ENCODE data around the gene ZEB2.

Gene ZEB2

GRCh38 chr2:144412709-144413108, 107.2 kb downstream of the ZEB2 start:
- no peaks in the 10 kb centered on the region for H3F3A ChIP-seq (ENCODE audit: insufficient read depth)
- no peak overlapping the region for H3K4me2 ChIP-seq (ENCODE audit: low read depth, low read length, poor library complexity, severe bottlenecking)
- no peak overlapping the region for H3K27ac ChIP-seq (ENCODE audit: low read depth, low read length)
- H3K79me2 ChIP-seq (ENCODE audit: insufficient read depth, low read length): no peaks in the 10 kb centered on the region
- H2AFZ ChIP-seq (ENCODE audit: low read depth, low read length, severe bottlenecking): no peak overlapping the region
- no peaks in the 10 kb centered on the region for H3K36me3 ChIP-seq (ENCODE audit: low read length)
- no peak overlapping the region for H3K9ac ChIP-seq (ENCODE audit: low read length)
- no peaks in the 10 kb centered on the region for H3K27me3 ChIP-seq (ENCODE audit: low read length)
- H3K9me3 ChIP-seq (ENCODE audit: insufficient read depth, low read length): no peaks in the 10 kb centered on the region
- H4K20me1 ChIP-seq (ENCODE audit: low read depth, low read length): no peaks in the 10 kb centered on the region
- H3K9me2 ChIP-seq (replicated peaks; ENCODE audit: insufficient read depth, low read length): no peaks in the 10 kb centered on the region
- H3K4me3 ChIP-seq (ENCODE audit: insufficient read depth, low read length, poor library complexity, severe bottlenecking): no peak overlapping the region
- no peak for TF ChIP-seq CTCF (IDR thresholded peaks at IDR 0.05; ENCODE audit: insufficient read depth, low read length, poor library complexity, severe bottlenecking)
- TF ChIP-seq EZH2phosphoT487 (conservative IDR thresholded peaks at IDR 0.05; ENCODE audit: low read length): no peak

- no peak for TF ChIP-seq EZH2phosphoT487 (conservative IDR thresholded peaks at IDR 0.05; ENCODE audit: low read length)
- TF ChIP-seq CTCF (IDR thresholded peaks at IDR 0.05; ENCODE audit: insufficient read depth, low read length, poor library complexity, severe bottlenecking): no peak
- no peaks in the 10 kb centered on the region for H3K36me3 ChIP-seq (ENCODE audit: low read length)
Observed at GRCh38 chr2:144411473-144411872, 108.4 kb downstream of the ZEB2 start.

GRCh38 chr2:144409241-144409640, 110.7 kb downstream of the ZEB2 start:
- TF ChIP-seq CTCF (IDR thresholded peaks at IDR 0.05; ENCODE audit: insufficient read depth, low read length, poor library complexity, severe bottlenecking) (no peak), EZH2phosphoT487 (conservative IDR thresholded peaks at IDR 0.05; ENCODE audit: low read length) (no peak)
- no peaks in the 10 kb centered on the region for H3K36me3 ChIP-seq (ENCODE audit: low read length)
- H4K20me1 ChIP-seq (ENCODE audit: low read depth, low read length): no peaks in the 10 kb centered on the region
- no peaks in the 10 kb centered on the region for H3K9me3 ChIP-seq (ENCODE audit: insufficient read depth, low read length)
- H3K79me2 ChIP-seq (ENCODE audit: insufficient read depth, low read length): no peaks in the 10 kb centered on the region
- H3K9me2 ChIP-seq (replicated peaks; ENCODE audit: insufficient read depth, low read length): no peaks in the 10 kb centered on the region
- H2AFZ ChIP-seq (ENCODE audit: low read depth, low read length, severe bottlenecking): no peak overlapping the region
- H3K9ac ChIP-seq (ENCODE audit: low read length): no peak overlapping the region
- H3F3A ChIP-seq (ENCODE audit: insufficient read depth): no peaks in the 10 kb centered on the region
- H3K4me2 ChIP-seq (ENCODE audit: low read depth, low read length, poor library complexity, severe bottlenecking): no peak overlapping the region
- no peak overlapping the region for H3K4me3 ChIP-seq (ENCODE audit: insufficient read depth, low read length, poor library complexity, severe bottlenecking)
- no peaks in the 10 kb centered on the region for H3K27me3 ChIP-seq (ENCODE audit: low read length)
- no peak overlapping the region for H3K27ac ChIP-seq (ENCODE audit: low read depth, low read length)

More at GRCh38 chr2:144411473-144411872, 108.4 kb downstream of the ZEB2 start:
- H3K9me3 ChIP-seq (ENCODE audit: insufficient read depth, low read length): no peaks in the 10 kb centered on the region
- H3K27me3 ChIP-seq (ENCODE audit: low read length): no peaks in the 10 kb centered on the region
- no peak overlapping the region for H3K4me3 ChIP-seq (ENCODE audit: insufficient read depth, low read length, poor library complexity, severe bottlenecking)
- H3F3A ChIP-seq (ENCODE audit: insufficient read depth): no peaks in the 10 kb centered on the region
- no peaks in the 10 kb centered on the region for H3K9me2 ChIP-seq (replicated peaks; ENCODE audit: insufficient read depth, low read length)
- H3K79me2 ChIP-seq (ENCODE audit: insufficient read depth, low read length): no peaks in the 10 kb centered on the region
- no peak overlapping the region for H3K4me2 ChIP-seq (ENCODE audit: low read depth, low read length, poor library complexity, severe bottlenecking)
- no peak overlapping the region for H2AFZ ChIP-seq (ENCODE audit: low read depth, low read length, severe bottlenecking)
- H3K27ac ChIP-seq (ENCODE audit: low read depth, low read length): no peak overlapping the region
- no peaks in the 10 kb centered on the region for H4K20me1 ChIP-seq (ENCODE audit: low read depth, low read length)
- no peak overlapping the region for H3K9ac ChIP-seq (ENCODE audit: low read length)

Data from SU-DHL-6 (cell line).